ENCODE measurements around the gene ADAMTS16.

DNA sequence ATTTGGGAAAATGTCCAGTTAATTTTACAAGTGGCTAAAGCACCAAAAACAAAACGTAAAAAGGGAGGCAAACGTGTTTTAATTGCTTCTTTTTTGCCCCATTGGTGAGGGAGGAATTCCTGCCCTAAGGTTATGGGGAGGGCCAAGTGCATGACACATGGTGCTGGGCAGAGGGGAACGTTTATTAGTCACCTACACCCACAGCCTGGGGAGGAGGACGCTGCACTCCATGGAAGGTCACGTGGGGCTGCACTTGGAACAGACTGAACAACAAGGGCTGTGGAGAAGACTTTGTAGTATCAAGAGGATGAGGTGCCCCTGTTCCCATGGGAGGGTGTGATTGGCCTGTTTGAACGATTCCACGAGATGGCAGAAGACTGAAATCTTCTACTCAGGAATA lies 13.7 kb upstream of the ADAMTS16 start:
- TF ChIP-seq POLR2AphosphoS5 (IDR thresholded peaks at IDR 0.05; ENCODE audit: low read depth): no peak
- TF ChIP-seq, protein P1, sequence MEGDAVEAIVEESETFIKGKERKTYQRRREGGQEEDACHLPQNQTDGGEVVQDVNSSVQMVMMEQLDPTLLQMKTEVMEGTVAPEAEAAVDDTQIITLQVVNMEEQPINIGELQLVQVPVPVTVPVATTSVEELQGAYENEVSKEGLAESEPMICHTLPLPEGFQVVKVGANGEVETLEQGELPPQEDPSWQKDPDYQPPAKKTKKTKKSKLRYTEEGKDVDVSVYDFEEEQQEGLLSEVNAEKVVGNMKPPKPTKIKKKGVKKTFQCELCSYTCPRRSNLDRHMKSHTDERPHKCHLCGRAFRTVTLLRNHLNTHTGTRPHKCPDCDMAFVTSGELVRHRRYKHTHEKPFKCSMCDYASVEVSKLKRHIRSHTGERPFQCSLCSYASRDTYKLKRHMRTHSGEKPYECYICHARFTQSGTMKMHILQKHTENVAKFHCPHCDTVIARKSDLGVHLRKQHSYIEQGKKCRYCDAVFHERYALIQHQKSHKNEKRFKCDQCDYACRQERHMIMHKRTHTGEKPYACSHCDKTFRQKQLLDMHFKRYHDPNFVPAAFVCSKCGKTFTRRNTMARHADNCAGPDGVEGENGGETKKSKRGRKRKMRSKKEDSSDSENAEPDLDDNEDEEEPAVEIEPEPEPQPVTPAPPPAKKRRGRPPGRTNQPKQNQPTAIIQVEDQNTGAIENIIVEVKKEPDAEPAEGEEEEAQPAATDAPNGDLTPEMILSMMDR (conservative IDR thresholded peaks at IDR 0.05; ENCODE audit: low read depth in 2 of 2): no peak
- TF ChIP-seq JUNB (IDR thresholded peaks at IDR 0.05; ENCODE audit: unreplicated experiment): no peak
